CD4-positive, alpha-beta T cell treated with Interleukin-10 for 1 hour (primary cell): ENCODE data around the gene SRSF8.
"Not testable (repeated sequence)": the region's sequence is repeated elsewhere in the genome, so short reads cannot be mapped to it uniquely, and the experiment has no call there.

Experiments used
- DNase-seq: peaks from one replicate; pipeline ENCODE4 v3.0.0-alpha.2; 2020

The SRSF8 gene

DNA sequence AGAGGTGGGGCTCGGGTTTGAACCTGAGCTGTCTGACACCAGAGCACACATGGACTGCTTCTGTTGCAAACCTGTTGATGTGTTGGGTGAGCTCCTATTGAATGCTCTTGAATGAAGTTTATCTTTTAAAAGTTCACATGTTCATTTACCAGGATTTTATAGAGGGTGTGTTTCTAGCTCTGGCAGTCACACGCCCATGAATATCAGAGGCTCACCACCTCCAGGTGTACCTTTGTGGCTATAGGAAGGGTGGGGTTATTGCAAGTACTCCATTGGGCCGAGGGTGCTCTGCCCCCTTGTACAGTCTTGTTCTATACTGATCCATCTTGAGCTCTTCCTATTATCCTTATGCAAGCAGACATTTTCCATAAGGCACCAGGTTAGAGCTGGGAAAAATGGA is 32.1 kb downstream of the SRSF8 start:
- no peak for DNase-seq

DNA sequence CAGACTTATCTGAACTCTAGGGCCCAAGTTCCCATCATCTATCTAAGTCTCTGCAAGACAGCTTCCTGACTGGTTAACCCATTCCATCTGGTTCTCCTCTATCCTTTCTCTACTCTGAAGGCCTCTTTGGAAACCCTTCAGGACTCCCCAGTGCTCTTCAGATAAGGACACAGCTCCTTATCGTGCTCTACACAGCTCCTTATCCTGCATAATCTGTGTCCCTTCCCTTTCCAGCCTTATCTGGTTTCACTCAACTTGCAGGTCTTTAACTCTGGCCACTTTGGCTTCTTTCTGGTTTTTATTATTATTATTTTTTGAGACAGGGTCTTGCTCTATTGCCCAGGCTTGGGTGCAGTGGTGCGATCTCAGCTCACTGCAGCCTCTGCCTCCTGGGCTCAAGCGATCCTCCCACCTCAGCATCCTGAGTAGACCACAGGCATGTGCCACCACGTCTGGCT is 33.5 kb downstream of the SRSF8 start:
- no peak for DNase-seq

DNA sequence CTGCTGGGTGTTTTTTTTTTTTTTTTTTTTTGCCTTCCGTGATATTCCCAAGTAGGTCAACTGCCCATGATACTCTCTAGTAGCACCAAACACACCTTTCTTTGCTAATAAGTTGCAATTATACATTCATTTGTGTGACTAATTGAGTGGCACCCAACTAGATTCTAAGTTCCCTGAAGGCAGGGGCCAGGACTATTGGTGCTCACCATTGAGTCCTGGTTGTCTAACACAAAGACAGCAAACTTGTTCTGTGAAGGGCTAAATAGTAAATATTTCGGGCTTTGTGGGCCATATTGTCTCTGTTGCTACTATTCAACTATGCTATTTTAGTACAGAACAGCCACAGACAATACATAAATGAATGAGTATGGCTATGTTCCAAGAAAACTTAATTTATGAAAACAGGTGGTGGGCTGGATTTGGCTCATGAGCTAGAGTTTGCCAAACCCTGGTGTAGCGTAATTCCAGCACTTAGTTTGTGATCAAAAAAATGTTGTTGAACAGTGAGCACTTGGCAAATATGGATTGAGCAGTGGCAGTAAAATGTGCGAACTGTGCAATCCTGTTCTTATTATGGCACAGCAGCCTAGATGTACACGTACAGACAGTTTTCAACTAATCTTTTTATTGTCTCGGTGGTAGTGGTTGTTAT is 34.3 kb downstream of the SRSF8 start:
- no peak for DNase-seq

DNA sequence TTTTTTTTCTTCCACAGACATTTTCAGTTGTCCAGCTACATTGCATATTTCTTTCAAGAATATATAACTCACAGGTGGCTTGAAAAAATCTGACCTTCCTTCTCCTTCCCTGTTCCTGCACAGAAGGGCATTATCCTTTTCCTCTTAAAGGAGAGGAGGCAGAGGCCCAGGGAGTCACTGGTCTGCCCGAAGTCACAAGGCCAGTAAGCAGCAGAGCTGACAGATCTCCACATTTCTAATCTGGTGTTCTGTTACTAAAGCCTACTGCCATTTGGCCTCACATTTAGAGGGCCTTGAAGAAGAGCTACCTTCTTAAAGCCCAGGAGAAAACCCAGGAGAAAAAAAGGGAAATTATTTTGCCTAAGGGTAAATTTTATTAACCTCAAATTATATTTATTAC is 35.2 kb downstream of the SRSF8 start:
- no peak for DNase-seq

DNA sequence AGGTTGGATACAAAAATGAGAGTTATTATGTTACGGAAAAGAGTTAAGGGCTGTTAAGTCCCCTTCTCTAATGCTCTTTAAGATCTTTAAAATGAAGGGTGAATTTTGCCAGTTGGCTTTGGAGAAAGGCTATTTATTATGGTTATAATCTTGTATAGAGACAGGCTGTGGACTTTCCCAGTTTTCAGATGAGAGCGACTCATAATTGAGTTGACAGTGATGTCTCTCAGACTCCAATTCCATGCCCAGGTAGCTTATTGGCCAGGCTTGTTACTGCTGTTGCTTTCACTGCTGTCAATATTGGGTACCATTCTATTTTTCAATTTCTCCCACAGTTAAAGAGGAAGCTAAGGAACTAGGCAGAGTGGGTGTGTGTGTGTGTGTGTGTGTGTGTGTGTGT is 36.0 kb downstream of the SRSF8 start:
- DNase-seq = no peak

DNA sequence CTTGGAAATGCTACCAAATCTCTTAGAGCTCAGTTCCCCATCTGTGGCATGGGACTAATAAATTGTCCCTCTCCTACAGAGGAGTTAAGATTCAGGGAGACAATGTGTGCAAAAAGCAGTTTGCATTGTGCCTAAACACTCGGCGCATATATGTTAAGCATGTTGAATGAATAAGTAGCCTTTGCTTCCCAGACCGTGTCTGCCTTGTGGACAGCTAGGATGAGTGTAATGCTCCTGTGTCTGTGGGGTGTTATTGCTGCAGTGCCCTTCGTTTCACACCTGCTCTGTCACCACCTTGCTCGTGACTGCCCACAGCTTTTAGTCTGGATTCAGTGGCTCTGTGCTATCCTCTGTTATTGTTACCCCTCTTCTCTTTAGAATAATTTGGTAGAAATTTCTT is 37.0 kb downstream of the SRSF8 start:
- no peak for DNase-seq

DNA sequence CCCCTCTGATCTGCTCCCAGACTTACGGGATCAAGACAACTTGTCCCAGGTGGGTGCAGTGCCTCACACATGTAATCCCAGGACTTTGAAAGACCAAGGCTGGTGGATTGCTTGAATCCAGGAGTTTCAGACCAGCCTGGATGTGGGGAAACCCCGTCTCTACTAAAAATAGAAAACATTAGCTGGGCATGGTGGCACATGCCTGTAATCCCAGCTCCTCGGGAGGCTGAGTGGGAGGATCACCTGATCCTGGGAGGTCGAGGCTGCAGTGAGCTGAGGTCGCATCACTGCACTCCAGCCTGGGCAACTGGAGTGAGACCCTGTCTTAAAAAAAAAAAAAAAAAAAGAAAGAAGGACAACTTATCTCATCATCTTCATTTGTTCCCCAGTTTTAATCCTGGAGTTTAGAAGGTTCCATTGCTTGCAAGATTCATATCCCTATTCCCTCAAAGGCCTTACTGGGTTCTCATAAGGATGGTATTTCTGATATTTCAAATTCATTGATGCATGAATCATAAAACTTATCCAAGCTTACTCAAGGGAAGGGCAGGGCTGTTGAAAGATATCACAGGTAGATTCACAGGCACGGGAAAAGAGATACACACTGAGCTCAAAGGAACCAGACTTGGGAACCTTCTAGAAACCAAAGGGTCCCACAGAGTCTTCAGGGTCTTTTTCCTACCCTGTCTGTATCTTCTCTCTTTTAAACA is 37.6 kb downstream of the SRSF8 start:
- DNase-seq = no peak

DNA sequence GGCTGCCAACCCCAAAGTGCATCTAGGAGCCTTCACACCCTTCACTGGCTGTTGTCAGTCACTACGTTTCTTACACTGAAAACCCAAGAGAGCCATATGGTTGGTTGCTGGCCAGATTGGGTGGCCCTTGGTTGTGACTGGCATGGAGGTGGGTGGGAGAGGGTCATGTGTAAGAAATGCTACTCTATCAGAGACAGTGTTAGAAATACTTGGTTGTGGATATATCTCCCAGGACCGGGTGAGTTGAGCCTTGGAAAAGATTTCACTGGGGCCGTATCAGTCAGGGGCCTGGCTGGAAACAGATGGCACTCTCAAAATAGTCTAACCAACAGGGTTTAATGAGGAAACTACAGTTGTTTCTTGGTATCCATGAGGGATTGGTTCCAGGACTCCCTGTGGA is 38.1 kb downstream of the SRSF8 start:
- DNase-seq = no peak

DNA sequence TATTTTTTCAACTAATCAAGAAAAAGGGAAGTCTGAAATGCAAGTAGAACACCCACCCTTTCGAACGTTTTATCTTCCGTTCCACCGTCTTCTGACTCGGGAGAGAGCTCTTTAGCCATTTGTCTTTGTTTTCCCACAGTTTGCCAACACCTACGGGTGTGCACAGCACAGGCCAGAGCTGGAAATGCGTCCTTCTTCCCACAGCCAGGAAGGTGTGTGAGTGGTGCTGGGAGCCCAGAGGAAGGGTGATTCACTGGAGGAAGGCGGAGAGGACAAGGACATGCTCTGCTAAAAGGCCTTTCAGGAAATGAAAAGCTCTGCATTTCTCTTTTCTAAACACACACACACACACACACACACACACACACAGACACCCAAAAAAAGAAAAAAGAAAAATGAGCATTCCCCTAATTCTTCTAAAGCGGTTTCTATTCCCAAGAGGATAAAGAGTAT is 41.5 kb downstream of the SRSF8 start:
- DNase-seq = no peak

DNA sequence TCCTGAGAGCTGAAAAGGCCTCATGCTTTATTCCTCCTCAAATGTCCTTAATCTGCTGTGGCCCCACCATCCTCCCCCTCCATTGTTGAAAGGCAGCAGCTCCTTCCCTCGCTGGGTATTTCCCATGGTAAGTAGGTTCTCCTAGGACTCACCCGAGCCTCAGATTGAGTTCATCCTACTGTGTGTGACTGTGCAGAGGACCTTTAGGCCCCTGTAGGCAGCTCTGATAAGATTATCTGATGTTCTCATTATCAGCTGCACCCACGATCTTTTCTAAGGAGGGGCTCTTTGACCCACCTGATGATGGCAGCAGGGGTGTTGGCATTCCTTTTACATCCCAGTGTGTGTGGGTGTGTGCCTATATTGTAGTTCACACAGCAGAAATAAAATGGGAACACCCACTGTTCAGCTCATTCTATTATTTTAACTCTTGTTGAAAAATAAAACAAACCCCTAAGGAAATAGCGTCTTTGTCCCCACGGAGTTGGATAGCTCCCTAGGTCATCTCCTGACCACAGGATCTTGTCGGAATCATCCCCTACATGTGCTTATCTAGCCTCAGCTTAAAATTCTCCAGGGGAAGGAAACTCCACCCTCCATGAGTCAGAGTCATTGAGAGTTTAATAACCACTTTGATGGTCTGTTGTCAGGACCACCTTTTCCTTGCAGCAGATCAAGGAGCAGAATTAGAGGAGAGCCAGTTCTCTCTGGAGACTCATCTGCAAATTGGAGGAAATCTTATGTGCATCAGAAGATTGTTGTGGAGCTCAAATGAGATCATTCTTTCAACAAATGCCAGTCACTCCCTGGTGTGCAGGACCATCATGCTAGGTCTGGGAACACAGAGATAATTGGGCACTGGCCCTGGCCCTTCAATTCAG is 42.2 kb downstream of the SRSF8 start:
- DNase-seq = no peak

DNA sequence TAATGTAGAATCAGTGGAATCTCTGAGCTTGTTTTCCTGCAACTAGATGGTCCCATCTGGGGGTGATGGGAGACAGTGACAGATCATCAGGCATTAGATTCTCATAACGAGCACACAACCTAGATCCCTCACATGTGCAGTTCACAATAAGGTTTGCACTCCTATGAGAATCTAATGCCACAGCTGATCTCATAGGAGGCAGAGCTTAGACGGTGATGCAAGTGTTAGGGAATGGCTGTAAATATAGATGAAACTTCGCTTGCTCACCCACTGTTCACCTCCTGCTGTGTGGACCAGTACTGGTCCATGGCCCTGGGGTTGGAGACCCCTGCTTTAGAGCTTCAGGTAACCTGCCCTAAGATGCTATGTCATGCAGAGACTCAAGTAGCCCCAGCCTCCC is 44.8 kb downstream of the SRSF8 start:
- DNase-seq = not testable (repeated sequence)

DNA sequence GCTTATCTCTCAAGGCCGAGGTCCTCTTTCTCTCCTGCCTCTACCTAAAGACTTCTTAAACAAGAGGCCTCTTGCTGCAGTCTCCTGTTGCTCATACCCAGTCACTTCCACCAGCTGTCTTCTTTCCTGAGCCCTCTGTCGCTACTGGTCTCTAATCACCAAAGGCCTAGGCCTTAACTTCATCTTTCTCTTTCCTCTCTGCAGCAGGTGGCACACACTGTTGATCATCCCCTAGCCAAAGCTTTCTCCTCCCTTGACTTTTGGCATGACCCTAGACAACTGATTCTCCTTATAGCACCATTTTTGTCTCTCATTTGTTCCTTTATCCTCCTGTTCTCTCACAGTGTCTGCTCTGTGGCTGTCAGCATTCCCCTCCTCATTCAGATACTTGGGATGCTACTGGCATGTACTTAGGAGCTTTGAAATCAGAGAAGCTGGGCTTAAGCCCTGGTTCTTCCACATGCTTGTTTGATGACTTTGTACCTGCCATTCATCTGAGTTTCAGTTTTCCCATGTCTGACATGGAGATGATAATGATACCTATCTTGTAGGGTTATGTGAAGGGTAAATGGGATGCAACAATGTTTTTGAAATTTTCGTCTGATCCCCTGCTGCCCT is 45.3 kb downstream of the SRSF8 start:
- DNase-seq = no peak

DNA sequence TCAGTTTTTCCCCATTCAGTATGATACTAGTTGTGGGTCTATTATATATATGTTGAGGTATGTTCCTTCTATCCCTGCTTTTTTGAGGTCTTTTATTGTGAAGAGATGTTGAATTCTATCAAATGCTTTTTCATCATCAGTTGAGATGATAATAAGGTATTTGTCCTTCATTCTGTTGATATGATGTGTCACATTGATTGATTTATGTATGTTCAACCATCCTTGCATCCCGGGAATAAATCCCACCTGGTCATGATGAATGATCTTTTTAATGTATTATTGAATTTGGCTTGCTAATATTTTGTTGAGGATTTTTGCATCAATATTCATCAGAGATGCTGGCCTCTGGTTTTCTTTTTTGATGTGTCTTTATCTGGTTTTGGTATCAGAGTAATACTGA is 48.9 kb downstream of the SRSF8 start:
- no peak for DNase-seq

DNA sequence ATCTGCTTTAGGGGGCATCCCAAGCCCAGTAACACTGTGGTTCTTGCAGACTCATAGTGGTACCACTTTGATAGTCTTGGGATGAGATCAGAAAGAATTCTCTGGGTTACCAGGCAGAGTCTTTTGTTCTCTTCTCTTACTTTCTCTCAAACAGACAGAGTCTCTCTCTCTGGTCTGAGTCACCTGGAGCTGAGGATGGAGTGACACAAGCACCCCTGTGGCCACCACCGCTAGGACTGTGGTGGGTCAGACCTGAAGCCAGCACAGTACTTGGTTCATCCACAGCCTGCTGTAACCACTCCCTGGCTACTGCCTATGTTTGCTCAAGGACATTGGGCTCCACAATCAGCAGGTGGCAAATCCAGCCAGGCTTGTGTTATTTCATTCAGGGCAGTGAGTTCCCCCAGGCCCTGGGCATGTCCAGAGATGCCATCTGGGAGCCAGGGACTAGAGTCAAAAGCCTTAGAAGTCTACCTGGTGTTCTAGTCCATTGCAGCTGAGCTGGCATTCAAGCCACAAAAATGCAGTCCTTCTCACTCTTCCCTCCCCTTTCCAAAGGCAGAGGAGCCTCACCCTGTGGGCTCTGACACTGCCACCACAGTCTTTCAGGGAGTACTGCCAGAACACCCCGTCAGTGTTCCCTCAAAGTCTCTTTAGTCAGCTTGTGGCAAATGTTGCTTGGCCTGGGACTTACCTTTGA is 52.8 kb downstream of the SRSF8 start:
- DNase-seq = no peak
